HCT116 (cell line): Measurements from ENCODE around the gene FARP1. TPM values are rescaled to one million over a fixed set of nuclear protein-coding genes. Genes with fewer than 3 reads are reported as not detected.

Experiments used
- ATAC-seq: fragments of 200-7000 bp; cut with Tn5 transposase; 2 replicates; pipeline ENCODE4 v1.9.1; 2020; ENCODE audit warnings: mild to moderate bottlenecking, moderate library complexity
- BruUV-seq: library from RNA; stranded (reverse); fragments of 400-500 nt; replicated peaks from 2 replicates; lab custom pipeline; 2021; lab: Mats Ljungman, UMichigan
- CTCF ChIA-PET: fragments of 300-600 bp; sonication (Branson Sonifier 250); formaldehyde crosslinking; loops from one replicate; lab custom pipeline; 2021; ENCODE audit warnings: antibody characterized with exemption; lab: Charles Lee
- POLR2A ChIA-PET: fragments of 300-600, 350-600 bp; sonication (Branson Sonifier 250); formaldehyde crosslinking; loops from one replicate; lab custom pipeline; 2021; ENCODE audit warnings: antibody characterized with exemption; lab: Charles Lee
- RAD21 ChIA-PET, 2 experiments: fragments of 300-600 bp; sonication (Branson Sonifier 250); formaldehyde crosslinking; loops; one replicate each; lab custom pipeline; 2023; ENCODE audit warnings: low total read pairs in 2 of 2; ENCODE audit not compliant: uncharacterized antibody in 2 of 2, unreplicated experiment in 2 of 2, low non-redundant PET in 1 of 2; lab: Charles Lee
- DNase-seq: peaks from one replicate; pipeline ENCODE4 v3.0.0-alpha.2; 2010; ENCODE audit warnings: low read depth, low spot score
- H2AFZ ChIP-seq: fragments of 200-600 bp; shearing (Covaris generic), sonication (generic); 2 replicates; pipeline ENCODE4 v1.6.1; 2017; ENCODE audit warnings: low read depth, mixed run types, mixed read lengths, antibody characterized with exemption, low read length; ENCODE audit not compliant: poor library complexity, severe bottlenecking
- H3K27ac ChIP-seq: 2 replicates; pipeline ENCODE4 v1.5.1; 2012; ENCODE audit warnings: low read depth, low read length
- H3K27me3 ChIP-seq: fragments of 200-600 bp; sonication (generic); 2 replicates; pipeline ENCODE4 v1.6.1; 2016; ENCODE audit warnings: mixed run types, low read length, mixed read lengths; ENCODE audit not compliant: insufficient read depth
- H3K36me3 ChIP-seq, 2 experiments: fragments of 200-500 bp in 1 of 2; fragments of 200-600 bp in 1 of 2; sonication (Bioruptor generic) in 1 of 2; sonication (generic) in 1 of 2; 2 replicates each; pipeline versions ENCODE4 v1.5.1 to v1.6.1; 2014 to 2016; ENCODE audit warnings: low read length in 2 of 2, inconsistent platforms in 1 of 2, mixed read lengths in 1 of 2, mixed run types in 1 of 2; ENCODE audit not compliant: insufficient read depth in 2 of 2, control insufficient read depth in 1 of 2
- H3K4me1 ChIP-seq, 2 experiments: fragments of 200-600 bp in 1 of 2; sonication (generic) in 1 of 2; 2 replicates each; pipeline versions ENCODE4 v1.5.1 to v1.6.1; 2012 to 2017; ENCODE audit warnings: low read length in 2 of 2, inconsistent platforms in 1 of 2, mild to moderate bottlenecking in 1 of 2, mixed read lengths in 1 of 2, mixed run types in 1 of 2, moderate library complexity in 1 of 2; ENCODE audit not compliant: insufficient read depth in 2 of 2, control insufficient read depth in 1 of 2
- H3K4me2 ChIP-seq: fragments of 200-600 bp; sonication (generic); 2 replicates; pipeline ENCODE4 v1.6.1; 2017; ENCODE audit warnings: mixed run types, low read length, mixed read lengths
- H3K4me3 ChIP-seq, 2 experiments: fragments of 200-600 bp in 1 of 2; sonication (generic) in 1 of 2; replicated peaks in 1 of 2; 2 replicates each; pipeline ENCODE4 v1.5.1; 2011 to 2016; ENCODE audit warnings: low read length in 2 of 2, control low read depth in 1 of 2, low read depth in 1 of 2, mild to moderate bottlenecking in 1 of 2, mixed read lengths in 1 of 2, mixed run types in 1 of 2
- H3K79me2 ChIP-seq: fragments of 200-600 bp; sonication (generic); 2 replicates; pipeline ENCODE4 v1.6.1; 2017; ENCODE audit warnings: mild to moderate bottlenecking, mixed run types, low read length, moderate library complexity, mixed read lengths; ENCODE audit not compliant: insufficient read depth
- H3K9ac ChIP-seq: fragments of 200-600 bp; sonication (generic); 2 replicates; pipeline ENCODE4 v1.6.1; 2016; ENCODE audit warnings: low read length, mixed read lengths
- H3K9me2 ChIP-seq: fragments of 200-600 bp; sonication (generic), shearing (Covaris generic); 2 replicates; pipeline ENCODE4 v1.6.1; 2017; ENCODE audit warnings: mixed run types, mild to moderate bottlenecking, moderate library complexity; ENCODE audit not compliant: insufficient read depth
- H3K9me3 ChIP-seq, 2 experiments: fragments of 200-500 bp in 1 of 2; fragments of 200-600 bp in 1 of 2; sonication (Bioruptor generic) in 1 of 2; sonication (generic) in 1 of 2; 2 replicates each; pipeline ENCODE4 v1.6.1; 2014 to 2017; ENCODE audit warnings: low read length in 2 of 2, mixed read lengths in 2 of 2, inconsistent platforms in 1 of 2, low read depth in 1 of 2, mild to moderate bottlenecking in 1 of 2, mixed run types in 1 of 2, moderate library complexity in 1 of 2; ENCODE audit not compliant: control insufficient read depth in 1 of 2, insufficient read depth in 1 of 2
- H4K20me1 ChIP-seq: fragments of 200-600 bp; sonication (generic), shearing (Covaris generic); 2 replicates; pipeline ENCODE4 v1.6.1; 2017; ENCODE audit warnings: mixed run types, mild to moderate bottlenecking, moderate library complexity; ENCODE audit not compliant: insufficient read depth
- CEBPB ChIP-seq: IDR thresholded peaks from 2 replicates; pipeline ENCODE4 v1.6.1; 2012; ENCODE audit warnings: low read depth
- EGR1 ChIP-seq: IDR thresholded peaks from 2 replicates; pipeline ENCODE4 v1.6.1; 2012; ENCODE audit warnings: low read depth
- ELF1 ChIP-seq: IDR thresholded peaks from 2 replicates; pipeline ENCODE4 v1.6.1; 2012; ENCODE audit warnings: low read depth, borderline replicate concordance
- EZH2 ChIP-seq: fragments of 200-600 bp; sonication (generic); IDR thresholded peaks from 2 replicates; pipeline ENCODE4 v1.6.1; 2017; ENCODE audit warnings: antibody characterized with exemption, mixed run types
- EZH2phosphoT487 ChIP-seq: fragments of 200-600 bp; IDR thresholded peaks from 2 replicates; pipeline ENCODE4 v1.6.1; 2018; ENCODE audit warnings: antibody characterized with exemption, borderline replicate concordance
- FOSL1 ChIP-seq: IDR thresholded peaks from 2 replicates; pipeline ENCODE4 v1.6.1; 2012; ENCODE audit warnings: low read depth
- JUND ChIP-seq: IDR thresholded peaks from 2 replicates; pipeline ENCODE4 v1.6.1; 2012
- RAD21 ChIP-seq: IDR thresholded peaks from 2 replicates; pipeline ENCODE4 v1.6.1; 2012; ENCODE audit warnings: low read depth, mild to moderate bottlenecking
- SP1 ChIP-seq: IDR thresholded peaks from 2 replicates; pipeline ENCODE4 v1.6.1; 2012; ENCODE audit warnings: low read depth
- TCF7L2 ChIP-seq: IDR thresholded peaks from 2 replicates; pipeline ENCODE4 v1.7.0; 2011; ENCODE audit warnings: borderline replicate concordance, inconsistent platforms; ENCODE audit not compliant: insufficient read depth, insufficient read length; ENCODE audit errors: extremely low read depth
- YY1 ChIP-seq: IDR thresholded peaks from 2 replicates; pipeline ENCODE4 v1.6.1; 2011; ENCODE audit warnings: low read length, low read depth, moderate library complexity, mild to moderate bottlenecking; ENCODE audit not compliant: insufficient replicate concordance; ENCODE audit errors: extremely low read depth
- ZFX ChIP-seq: fragments of 450-650 bp; IDR thresholded peaks from 2 replicates; pipeline ENCODE4 v1.6.1; 2017
- ZNF274 ChIP-seq: fragments of 200-500 bp; sonication (Bioruptor generic); IDR thresholded peaks from 2 replicates; pipeline ENCODE4 v1.6.1; 2014; ENCODE audit warnings: mild to moderate bottlenecking, low read depth, low read length, inconsistent platforms
- intact Hi-C: fragments of 100-400 bp; cut with micrococcal nuclease; formaldehyde crosslinking; loops from 2 replicates; pipeline ENCODE4 v1.10.0; 2022
- total RNA-seq: library from RNA; stranded (reverse); gene quantifications from one replicate; pipeline ENCODE4 v1.2.1, GENCODE V29; 2021; ENCODE audit not compliant: unreplicated experiment
- TF ChIP-seq, protein P1 (sequence below): IDR thresholded peaks from 2 replicates; pipeline ENCODE4 v1.6.1; 2012; ENCODE audit warnings: low read depth
- TF ChIP-seq, protein P2 (sequence below): IDR thresholded peaks from 2 replicates; pipeline ENCODE4 v1.6.1; 2012
- TF ChIP-seq, protein P3 (sequence below): IDR thresholded peaks from 2 replicates; pipeline ENCODE4 v1.6.1; 2011; ENCODE audit warnings: mild to moderate bottlenecking, low read length, moderate library complexity; ENCODE audit not compliant: insufficient replicate concordance; ENCODE audit errors: extremely low read depth
- TF ChIP-seq, protein P4 (sequence below), 3 experiments: fragments of 200-600 bp in 1 of 3; sonication (generic) in 1 of 3; IDR thresholded peaks in 2 of 3; conservative IDR thresholded peaks in 1 of 3; 2 replicates each; pipeline ENCODE4 v1.5.1; 2012 to 2017; ENCODE audit warnings: low read depth in 2 of 3, low read length in 2 of 3, antibody characterized with exemption in 1 of 3, borderline replicate concordance in 1 of 3, control low read depth in 1 of 3, mild to moderate bottlenecking in 1 of 3, mixed read lengths in 1 of 3, mixed run types in 1 of 3, moderate library complexity in 1 of 3; ENCODE audit not compliant: insufficient read depth in 1 of 3

FARP1 gene
- total RNA-seq, 1 experiment from 2014 or later = 30.5 TPM

- BruUV-seq = no TSS peak
- H2AFZ ChIP-seq = no peak overlapping the region
- H4K20me1 ChIP-seq = no peaks in the 10 kb centered on the region
- no peak overlapping the region for H3K27ac ChIP-seq
- no peaks in the 10 kb centered on the region for H3K9me3 ChIP-seq
- no peak overlapping the region for H3K4me3 ChIP-seq
- no peak overlapping the region for H3K4me2 ChIP-seq
- ChIA-PET POLR2A (no interaction called here), CTCF (no interaction called here), RAD21 (no interaction called here)
- DNase-seq (no peak), ATAC-seq (no peak)
- H3K27me3 ChIP-seq = no peaks in the 10 kb centered on the region
- no peaks in the 10 kb centered on the region for H3K9me2 ChIP-seq
- no peak overlapping the region for H3K9ac ChIP-seq
- H3K4me1 ChIP-seq = no peaks in the 10 kb centered on the region; a peak in 1 of 4 replicates
- no peaks in the 10 kb centered on the region for H3K36me3 ChIP-seq
- H3K79me2 ChIP-seq = no peaks in the 10 kb centered on the region
- TF ChIP-seq EGR1 (no peak), RAD21 (no peak), JUND (no peak), CEBPB (no peak), YY1 (no peak), TCF7L2 (no peak), SP1 (no peak), EZH2 (no peak), ZNF274 (no peak), EZH2phosphoT487 (no peak), FOSL1 (no peak), ZFX (no peak), ELF1 (no peak)
- TF ChIP-seq, protein P1, sequence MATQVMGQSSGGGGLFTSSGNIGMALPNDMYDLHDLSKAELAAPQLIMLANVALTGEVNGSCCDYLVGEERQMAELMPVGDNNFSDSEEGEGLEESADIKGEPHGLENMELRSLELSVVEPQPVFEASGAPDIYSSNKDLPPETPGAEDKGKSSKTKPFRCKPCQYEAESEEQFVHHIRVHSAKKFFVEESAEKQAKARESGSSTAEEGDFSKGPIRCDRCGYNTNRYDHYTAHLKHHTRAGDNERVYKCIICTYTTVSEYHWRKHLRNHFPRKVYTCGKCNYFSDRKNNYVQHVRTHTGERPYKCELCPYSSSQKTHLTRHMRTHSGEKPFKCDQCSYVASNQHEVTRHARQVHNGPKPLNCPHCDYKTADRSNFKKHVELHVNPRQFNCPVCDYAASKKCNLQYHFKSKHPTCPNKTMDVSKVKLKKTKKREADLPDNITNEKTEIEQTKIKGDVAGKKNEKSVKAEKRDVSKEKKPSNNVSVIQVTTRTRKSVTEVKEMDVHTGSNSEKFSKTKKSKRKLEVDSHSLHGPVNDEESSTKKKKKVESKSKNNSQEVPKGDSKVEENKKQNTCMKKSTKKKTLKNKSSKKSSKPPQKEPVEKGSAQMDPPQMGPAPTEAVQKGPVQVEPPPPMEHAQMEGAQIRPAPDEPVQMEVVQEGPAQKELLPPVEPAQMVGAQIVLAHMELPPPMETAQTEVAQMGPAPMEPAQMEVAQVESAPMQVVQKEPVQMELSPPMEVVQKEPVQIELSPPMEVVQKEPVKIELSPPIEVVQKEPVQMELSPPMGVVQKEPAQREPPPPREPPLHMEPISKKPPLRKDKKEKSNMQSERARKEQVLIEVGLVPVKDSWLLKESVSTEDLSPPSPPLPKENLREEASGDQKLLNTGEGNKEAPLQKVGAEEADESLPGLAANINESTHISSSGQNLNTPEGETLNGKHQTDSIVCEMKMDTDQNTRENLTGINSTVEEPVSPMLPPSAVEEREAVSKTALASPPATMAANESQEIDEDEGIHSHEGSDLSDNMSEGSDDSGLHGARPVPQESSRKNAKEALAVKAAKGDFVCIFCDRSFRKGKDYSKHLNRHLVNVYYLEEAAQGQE = no peak
- TF ChIP-seq, protein P2, sequence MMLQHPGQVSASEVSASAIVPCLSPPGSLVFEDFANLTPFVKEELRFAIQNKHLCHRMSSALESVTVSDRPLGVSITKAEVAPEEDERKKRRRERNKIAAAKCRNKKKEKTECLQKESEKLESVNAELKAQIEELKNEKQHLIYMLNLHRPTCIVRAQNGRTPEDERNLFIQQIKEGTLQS = no peak
- TF ChIP-seq, protein P3, sequence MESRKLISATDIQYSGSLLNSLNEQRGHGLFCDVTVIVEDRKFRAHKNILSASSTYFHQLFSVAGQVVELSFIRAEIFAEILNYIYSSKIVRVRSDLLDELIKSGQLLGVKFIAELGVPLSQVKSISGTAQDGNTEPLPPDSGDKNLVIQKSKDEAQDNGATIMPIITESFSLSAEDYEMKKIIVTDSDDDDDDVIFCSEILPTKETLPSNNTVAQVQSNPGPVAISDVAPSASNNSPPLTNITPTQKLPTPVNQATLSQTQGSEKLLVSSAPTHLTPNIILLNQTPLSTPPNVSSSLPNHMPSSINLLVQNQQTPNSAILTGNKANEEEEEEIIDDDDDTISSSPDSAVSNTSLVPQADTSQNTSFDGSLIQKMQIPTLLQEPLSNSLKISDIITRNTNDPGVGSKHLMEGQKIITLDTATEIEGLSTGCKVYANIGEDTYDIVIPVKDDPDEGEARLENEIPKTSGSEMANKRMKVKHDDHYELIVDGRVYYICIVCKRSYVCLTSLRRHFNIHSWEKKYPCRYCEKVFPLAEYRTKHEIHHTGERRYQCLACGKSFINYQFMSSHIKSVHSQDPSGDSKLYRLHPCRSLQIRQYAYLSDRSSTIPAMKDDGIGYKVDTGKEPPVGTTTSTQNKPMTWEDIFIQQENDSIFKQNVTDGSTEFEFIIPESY = no peak
- TF ChIP-seq, protein P4, sequence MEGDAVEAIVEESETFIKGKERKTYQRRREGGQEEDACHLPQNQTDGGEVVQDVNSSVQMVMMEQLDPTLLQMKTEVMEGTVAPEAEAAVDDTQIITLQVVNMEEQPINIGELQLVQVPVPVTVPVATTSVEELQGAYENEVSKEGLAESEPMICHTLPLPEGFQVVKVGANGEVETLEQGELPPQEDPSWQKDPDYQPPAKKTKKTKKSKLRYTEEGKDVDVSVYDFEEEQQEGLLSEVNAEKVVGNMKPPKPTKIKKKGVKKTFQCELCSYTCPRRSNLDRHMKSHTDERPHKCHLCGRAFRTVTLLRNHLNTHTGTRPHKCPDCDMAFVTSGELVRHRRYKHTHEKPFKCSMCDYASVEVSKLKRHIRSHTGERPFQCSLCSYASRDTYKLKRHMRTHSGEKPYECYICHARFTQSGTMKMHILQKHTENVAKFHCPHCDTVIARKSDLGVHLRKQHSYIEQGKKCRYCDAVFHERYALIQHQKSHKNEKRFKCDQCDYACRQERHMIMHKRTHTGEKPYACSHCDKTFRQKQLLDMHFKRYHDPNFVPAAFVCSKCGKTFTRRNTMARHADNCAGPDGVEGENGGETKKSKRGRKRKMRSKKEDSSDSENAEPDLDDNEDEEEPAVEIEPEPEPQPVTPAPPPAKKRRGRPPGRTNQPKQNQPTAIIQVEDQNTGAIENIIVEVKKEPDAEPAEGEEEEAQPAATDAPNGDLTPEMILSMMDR (IDR thresholded peaks at IDR 0.05 in 2 of 3, conservative IDR thresholded peaks at IDR 0.05 in 1 of 3; ENCODE audit: borderline replicate concordance in 1 of 3, insufficient read depth in 1 of 3, low read depth in 2 of 3, low read length in 2 of 3) = no peak
- intact Hi-C loops = no loop called here
Measured at GRCh38 chr13:98182589-98182988, 39.7 kb downstream of the FARP1 start.
